Epithelial cell of esophagus (primary cell): ENCODE measurements around the gene POLN.

ENCODE experiments used
- DNase-seq: peaks from one replicate; pipeline ENCODE4 v3.0.0; 2010; ENCODE audit warnings: low read depth
- H3K4me3 ChIP-seq: 2 replicates; pipeline ENCODE4 v1.5.1; 2011; ENCODE audit warnings: mild to moderate bottlenecking, low read length, control low read depth
- CTCF ChIP-seq: IDR thresholded peaks from 2 replicates; pipeline ENCODE4 v1.5.1; 2011; ENCODE audit warnings: low read depth, mild to moderate bottlenecking, low read length, control low read depth, inconsistent platforms; ENCODE audit not compliant: insufficient read depth; ENCODE audit errors: missing control alignments

POLN gene

GRCh38 chr4:2082118-2082517, 159.8 kb downstream of the POLN start:
- TF ChIP-seq CTCF: no peak
- no peak for DNase-seq

GRCh38 chr4:2081540-2081939, 160.4 kb downstream of the POLN start:
- TF ChIP-seq CTCF: no peak
- no peak overlapping the region for H3K4me3 ChIP-seq
- DNase-seq: no peak

More at GRCh38 chr4:2082118-2082517, 159.8 kb downstream of the POLN start:
- no peak overlapping the region for H3K4me3 ChIP-seq

- DNase-seq: no peak
- no peak overlapping the region for H3K4me3 ChIP-seq
- no peak for TF ChIP-seq CTCF
These were observed 161.3 kb downstream of the POLN start for GRCh38 chr4:2080429-2081300.

GRCh38 chr4:2079926-2080325, 162.0 kb downstream of the POLN start:
- H3K4me3 ChIP-seq: no peak overlapping the region
- DNase-seq: no peak
- TF ChIP-seq CTCF: no peak

GRCh38 chr4:2079006-2079405, 162.9 kb downstream of the POLN start:
- DNase-seq: no peak
- no peak for TF ChIP-seq CTCF
- H3K4me3 ChIP-seq: no peak overlapping the region

- DNase-seq: no peak
- no peak for TF ChIP-seq CTCF
- H3K4me3 ChIP-seq: no peak overlapping the region
These were observed 163.3 kb downstream of the POLN start for GRCh38 chr4:2078584-2078983.
